ENCODE measurements around the gene SPRED1. TPM values are rescaled to one million over a fixed set of nuclear protein-coding genes. Genes with fewer than 3 reads are reported as not detected.

SPRED1 gene
- polyA plus RNA-seq, 2 of the 4 experiments (the other 2 are of a cell fraction), result 6.0 to 8.6 TPM

DNA sequence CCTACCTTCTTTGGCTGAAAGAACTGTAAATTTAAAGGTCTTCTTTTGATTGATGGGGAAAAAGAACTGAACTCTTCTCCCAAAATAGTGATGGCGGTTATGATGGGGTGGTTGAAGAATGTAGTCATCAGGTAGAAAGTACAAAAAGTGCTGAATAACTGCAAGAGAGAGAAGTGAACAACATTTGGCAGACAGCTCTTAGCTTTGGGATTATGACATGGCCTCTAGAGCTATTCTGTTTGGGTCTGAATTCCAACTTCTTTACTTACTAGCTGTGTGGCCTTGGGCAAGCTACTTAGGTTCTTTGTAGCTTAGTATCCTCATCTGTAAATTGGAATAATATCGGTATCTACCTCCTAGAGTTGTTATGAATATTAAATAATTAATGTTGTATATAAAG is 91.7 kb downstream of the SPRED1 start (continued):
- TF ChIP-seq EHMT2 (IDR thresholded peaks at IDR 0.05; ENCODE audit: low read depth) (no peak), POLR2AphosphoS2 (conservative IDR thresholded peaks at IDR 0.05; ENCODE audit: low read length) (no peak)

DNA sequence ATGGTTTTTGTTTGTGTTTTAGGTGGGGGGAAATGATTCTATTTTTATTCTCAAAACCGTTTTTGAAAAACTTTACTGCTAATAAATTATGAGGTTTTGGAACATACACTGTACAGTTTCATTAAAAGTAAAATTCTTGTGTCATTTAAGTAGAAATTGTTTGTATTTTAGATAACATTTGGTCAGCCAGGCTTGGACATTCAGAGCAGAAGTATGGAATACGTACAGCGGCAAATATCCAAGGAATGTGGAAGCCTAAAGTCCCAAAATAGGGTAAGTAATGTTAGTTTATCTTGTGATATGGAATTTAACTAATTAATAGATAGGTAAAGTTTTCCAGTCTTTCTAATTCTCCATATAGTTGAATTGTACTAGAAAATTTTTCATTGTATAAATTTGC is 96.6 kb downstream of the SPRED1 start:
- Histone ChIP-seq H3K9me3 (no peaks in the 10 kb centered on the region), H3K4me1 (no peaks in the 10 kb centered on the region), H3K4me3 (no peak overlapping the region), H3K4me2 (no peak overlapping the region), H3K27ac (no peak overlapping the region)
- ATAC-seq (no peak), DNase-seq (ENCODE audit: low read depth in 1 of 2, low spot score in 1 of 2) (no peak), FAIRE-seq (no peak)
- WGBS (ENCODE audit: missing lambda C conversion rate), result 82% methylated on average over 3 of the region's 3 CpGs
- ChIA-PET CTCF (interaction anchor here (1.2 to 2.6 kb wide), 2 partner anchors 101 to 353 kb away, joined by 3 to 5 read pairs; no protein-coding TSS in a partner anchor), POLR2A (no interaction called here)
- TF ChIP-seq RNF2 (IDR thresholded peaks at IDR 0.05; ENCODE audit: borderline replicate concordance, low read depth) (no peak), HOXA7 (CRISPR knock-in tag; IDR thresholded peaks at IDR 0.05) (no peak), HOXB13 (CRISPR knock-in tag; IDR thresholded peaks at IDR 0.05; ENCODE audit: low read depth) (no peak), CEBPB (IDR thresholded peaks at IDR 0.05) (no peak), RAD21 (conservative IDR thresholded peaks at IDR 0.05 in 1 of 2, IDR thresholded peaks at IDR 0.05 in 1 of 2) (no peak), RFX5 (IDR thresholded peaks at IDR 0.05) (no peak), RCOR1 (IDR thresholded peaks at IDR 0.05; ENCODE audit: low read depth, low read length) (no peak), HDAC2 (IDR thresholded peaks at IDR 0.05) (no peak), NPAS2 (CRISPR knock-in tag; IDR thresholded peaks at IDR 0.05; ENCODE audit: borderline replicate concordance) (no peak), POLR2A (IDR thresholded peaks at IDR 0.05; ENCODE audit: low read length) (no peak)

DNA sequence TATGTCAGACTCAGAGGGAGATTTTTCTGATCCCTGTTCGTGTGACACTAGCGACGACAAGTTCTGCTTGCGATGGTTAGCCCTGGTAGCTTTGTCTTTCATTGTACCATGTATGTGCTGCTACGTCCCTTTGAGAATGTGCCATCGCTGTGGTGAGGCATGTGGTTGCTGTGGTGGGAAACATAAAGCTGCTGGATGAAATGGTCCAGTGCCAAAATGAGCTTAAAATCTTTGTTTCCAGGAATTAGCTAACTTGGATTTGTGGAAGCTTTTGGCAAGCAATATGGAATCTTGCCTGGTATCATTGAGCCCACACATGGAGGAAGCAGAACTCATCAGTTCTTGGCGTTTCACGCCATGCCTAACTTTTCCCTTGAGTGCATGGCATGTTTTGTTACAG is 98.8 kb downstream of the SPRED1 start:
- ATAC-seq (no peak), FAIRE-seq (no peak), DNase-seq (ENCODE audit: low read depth in 1 of 2, low spot score in 1 of 2) (no peak)
- TF ChIP-seq SMC3 (IDR thresholded peaks at IDR 0.05) (no peak), HDAC2 (IDR thresholded peaks at IDR 0.05) (no peak)
- TF ChIP-seq, protein P1, sequence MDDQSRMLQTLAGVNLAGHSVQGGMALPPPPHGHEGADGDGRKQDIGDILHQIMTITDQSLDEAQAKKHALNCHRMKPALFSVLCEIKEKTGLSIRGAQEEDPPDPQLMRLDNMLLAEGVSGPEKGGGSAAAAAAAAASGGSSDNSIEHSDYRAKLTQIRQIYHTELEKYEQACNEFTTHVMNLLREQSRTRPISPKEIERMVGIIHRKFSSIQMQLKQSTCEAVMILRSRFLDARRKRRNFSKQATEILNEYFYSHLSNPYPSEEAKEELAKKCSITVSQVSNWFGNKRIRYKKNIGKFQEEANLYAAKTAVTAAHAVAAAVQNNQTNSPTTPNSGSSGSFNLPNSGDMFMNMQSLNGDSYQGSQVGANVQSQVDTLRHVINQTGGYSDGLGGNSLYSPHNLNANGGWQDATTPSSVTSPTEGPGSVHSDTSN (IDR thresholded peaks at IDR 0.05), result no peak
- POLR2A ChIA-PET, result no interaction called here
- H3K4me1 ChIP-seq, result no peaks in the 10 kb centered on the region
- H3K27ac ChIP-seq, result no peak overlapping the region
- CTCF ChIA-PET, result interaction anchor here (1.0 to 2.6 kb wide), 2 partner anchors 348 to 355 kb away, joined by 3 to 5 read pairs; no protein-coding TSS in a partner anchor
- H3K4me3 ChIP-seq, result no peak overlapping the region
- H3K9me3 ChIP-seq, result no peaks in the 10 kb centered on the region
- no peak overlapping the region for H3K4me2 ChIP-seq
- 92% methylated on average over 8 of the region's 8 CpGs for WGBS (ENCODE audit: missing lambda C conversion rate)

GRCh38 chr15:38354315-38354929 is 101.8 kb downstream of the SPRED1 start:
- Histone ChIP-seq H3K4me1 (no peaks in the 10 kb centered on the region), H3K9me3 (no peaks in the 10 kb centered on the region), H3K27ac (no peak overlapping the region), H3K4me3 (no peak overlapping the region), H3K4me2 (no peak overlapping the region)
- no peak for FAIRE-seq
- CTCF ChIA-PET, result interaction anchor here (1.0 to 2.9 kb wide), 7 partner anchors 26 to 359 kb away, joined by 3 to 20 read pairs (median 4); partner anchors contain the start of gene SPRED1
- peak; percentile 20 to 66 for DNase-seq (ENCODE audit: low read depth in 1 of 2, low spot score in 1 of 2)
- WGBS (ENCODE audit: missing lambda C conversion rate), result 33% methylated on average over 3 of the region's 3 CpGs
- POLR2A ChIA-PET, result no interaction called here
- peak; percentile 74 to 81; a peak in 5 of 6 replicates for ATAC-seq
- TF ChIP-seq ZFP36 (IDR thresholded peaks at IDR 0.05; ENCODE audit: borderline replicate concordance, partially characterized antibody) (no peak), PHF8 (IDR thresholded peaks at IDR 0.05; ENCODE audit: borderline replicate concordance, low read depth) (no peak), HOXB13 (CRISPR knock-in tag; IDR thresholded peaks at IDR 0.05; ENCODE audit: low read depth) (no peak), KDM1A (IDR thresholded peaks at IDR 0.05; ENCODE audit: low read depth) (no peak), ATOH8 (CRISPR knock-in tag; IDR thresholded peaks at IDR 0.05; ENCODE audit: low read depth) (no peak), HES2 (IDR thresholded peaks at IDR 0.05) (no peak), JUNB (IDR thresholded peaks at IDR 0.05) (no peak), HDAC2 (IDR thresholded peaks at IDR 0.05) (no peak), RAD21 (conservative IDR thresholded peaks at IDR 0.05 in 1 of 2, IDR thresholded peaks at IDR 0.05 in 1 of 2) (peak; percentile 78 to 81), GATA3 (IDR thresholded peaks at IDR 0.05; ENCODE audit: borderline replicate concordance) (no peak), ZNF302 (CRISPR knock-in tag; IDR thresholded peaks at IDR 0.05) (no peak), NFE2L2 (conservative IDR thresholded peaks at IDR 0.05; ENCODE audit: low read length) (no peak), TP53 (CRISPR knock-in tag; IDR thresholded peaks at IDR 0.05) (no peak), SMC3 (IDR thresholded peaks at IDR 0.05) (peak; percentile 62), RCOR1 (IDR thresholded peaks at IDR 0.05; ENCODE audit: low read depth, low read length) (no peak)
- TF ChIP-seq, protein P2, sequence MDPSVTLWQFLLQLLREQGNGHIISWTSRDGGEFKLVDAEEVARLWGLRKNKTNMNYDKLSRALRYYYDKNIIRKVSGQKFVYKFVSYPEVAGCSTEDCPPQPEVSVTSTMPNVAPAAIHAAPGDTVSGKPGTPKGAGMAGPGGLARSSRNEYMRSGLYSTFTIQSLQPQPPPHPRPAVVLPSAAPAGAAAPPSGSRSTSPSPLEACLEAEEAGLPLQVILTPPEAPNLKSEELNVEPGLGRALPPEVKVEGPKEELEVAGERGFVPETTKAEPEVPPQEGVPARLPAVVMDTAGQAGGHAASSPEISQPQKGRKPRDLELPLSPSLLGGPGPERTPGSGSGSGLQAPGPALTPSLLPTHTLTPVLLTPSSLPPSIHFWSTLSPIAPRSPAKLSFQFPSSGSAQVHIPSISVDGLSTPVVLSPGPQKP (IDR thresholded peaks at IDR 0.05; ENCODE audit: low read depth, low read length), result no peak
- TF ChIP-seq, protein P3, sequence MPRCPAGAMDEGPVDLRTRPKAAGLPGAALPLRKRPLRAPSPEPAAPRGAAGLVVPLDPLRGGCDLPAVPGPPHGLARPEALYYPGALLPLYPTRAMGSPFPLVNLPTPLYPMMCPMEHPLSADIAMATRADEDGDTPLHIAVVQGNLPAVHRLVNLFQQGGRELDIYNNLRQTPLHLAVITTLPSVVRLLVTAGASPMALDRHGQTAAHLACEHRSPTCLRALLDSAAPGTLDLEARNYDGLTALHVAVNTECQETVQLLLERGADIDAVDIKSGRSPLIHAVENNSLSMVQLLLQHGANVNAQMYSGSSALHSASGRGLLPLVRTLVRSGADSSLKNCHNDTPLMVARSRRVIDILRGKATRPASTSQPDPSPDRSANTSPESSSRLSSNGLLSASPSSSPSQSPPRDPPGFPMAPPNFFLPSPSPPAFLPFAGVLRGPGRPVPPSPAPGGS (IDR thresholded peaks at IDR 0.05), result no peak

Data from A549 (cell line).